NCI-H2196 (cell line): ENCODE measurements around the gene NFX1.

ENCODE experiments used
- DNase-seq: peaks from one replicate; lab custom pipeline; 2025; ENCODE audit not compliant: unreplicated experiment; lab: John Stamatoyannopoulos, UW

The NFX1 gene

GRCh38 chr9:33265211-33265865 is 25.0 kb upstream of the NFX1 start:
- no peak for DNase-seq

- DNase-seq = no peak
These were observed 23.1 kb upstream of the NFX1 start for GRCh38 chr9:33267151-33267767.

- no peak for DNase-seq
These were observed 20.2 kb upstream of the NFX1 start for GRCh38 chr9:33270146-33270545.

GRCh38 chr9:33272061-33272460 is 18.3 kb upstream of the NFX1 start:
- DNase-seq = no peak

- DNase-seq = no peak
These were observed 16.9 kb upstream of the NFX1 start for GRCh38 chr9:33273266-33273971.

- DNase-seq = no peak
These were observed 16.4 kb upstream of the NFX1 start for GRCh38 chr9:33273972-33274328.

GRCh38 chr9:33277484-33277883 is 12.8 kb upstream of the NFX1 start:
- no peak for DNase-seq

- no peak for DNase-seq
These were observed 4.8 kb upstream of the NFX1 start for GRCh38 chr9:33285502-33285901.

- DNase-seq = peak; percentile 81
These were observed 3.2 kb upstream of the NFX1 start for GRCh38 chr9:33287087-33287490.

GRCh38 chr9:33288235-33288634 is 2.1 kb upstream of the NFX1 start:
- DNase-seq = no peak

GRCh38 chr9:33288828-33289483 is 1.4 kb upstream of the NFX1 start:
- no peak for DNase-seq

GRCh38 chr9:33289496-33289895 is 820 bp upstream of the NFX1 start:
- no peak for DNase-seq

GRCh38 chr9:33289936-33290246 is 425 bp upstream of the NFX1 start:
- DNase-seq = no peak

GRCh38 chr9:33291031-33291397 is 698 bp downstream of the NFX1 start:
- DNase-seq = no peak

- DNase-seq = no peak
These were observed 1.6 kb downstream of the NFX1 start for GRCh38 chr9:33291901-33292300.

GRCh38 chr9:33293782-33294181 is 3.5 kb downstream of the NFX1 start:
- DNase-seq = no peak

GRCh38 chr9:33294670-33295432 is 4.5 kb downstream of the NFX1 start:
- no peak for DNase-seq

GRCh38 chr9:33295571-33295970 is 5.3 kb downstream of the NFX1 start:
- no peak for DNase-seq

- peak; percentile 36 for DNase-seq
These were observed 7.1 kb downstream of the NFX1 start for GRCh38 chr9:33297432-33297831.

- no peak for DNase-seq
These were observed 10.2 kb downstream of the NFX1 start for GRCh38 chr9:33300546-33300945.

- no peak for DNase-seq
These were observed 14.0 kb downstream of the NFX1 start for GRCh38 chr9:33304362-33304761.
